Calu3 (cell line): Measurements from ENCODE around the gene KRTAP20-3. TPM values are rescaled to one million over a fixed set of nuclear protein-coding genes. Genes with fewer than 3 reads are reported as not detected.

Experiments
- BruUV-seq: library from RNA; stranded (reverse); fragments of 400-500 nt; replicated peaks from 2 replicates; lab custom pipeline; 2021; lab: Mats Ljungman, UMichigan
- CTCF ChIA-PET: fragments of 300-600 bp; sonication (Branson Sonifier 250); formaldehyde crosslinking; loops from one replicate; lab custom pipeline; 2022; ENCODE audit warnings: antibody characterized with exemption; lab: Charles Lee
- DNase-seq: peaks from one replicate; pipeline ENCODE4 v3.0.0; 2022
- H3K27ac Mint-ChIP-seq: one replicate; pipeline ENCODE4 v1.8.0; 2022; ENCODE audit warnings: mixed read lengths; ENCODE audit not compliant: unreplicated experiment
- H3K27me3 Mint-ChIP-seq: one replicate; pipeline ENCODE4 v1.8.0; 2022; ENCODE audit warnings: mixed read lengths; ENCODE audit not compliant: unreplicated experiment
- H3K36me3 Mint-ChIP-seq: one replicate; pipeline ENCODE4 v1.8.0; 2022; ENCODE audit warnings: mild to moderate bottlenecking, moderate library complexity, mixed read lengths; ENCODE audit not compliant: insufficient read depth, unreplicated experiment
- H3K4me1 Mint-ChIP-seq: one replicate; pipeline ENCODE4 v1.8.0; 2022; ENCODE audit warnings: mild to moderate bottlenecking, low read depth, mixed read lengths; ENCODE audit not compliant: unreplicated experiment
- H3K4me3 Mint-ChIP-seq: one replicate; pipeline ENCODE4 v1.8.0; 2022; ENCODE audit warnings: mild to moderate bottlenecking, low read depth, moderate library complexity, mixed read lengths; ENCODE audit not compliant: unreplicated experiment
- H3K9me3 Mint-ChIP-seq: one replicate; pipeline ENCODE4 v1.8.0; 2022; ENCODE audit warnings: low read depth, mixed read lengths; ENCODE audit not compliant: unreplicated experiment
- CTCF ChIP-seq: fragments of 200-600 bp; IDR thresholded peaks from one replicate; pipeline ENCODE4 v1.8.0; 2022; ENCODE audit warnings: antibody characterized with exemption; ENCODE audit not compliant: unreplicated experiment
- intact Hi-C: fragments of 100-400 bp; cut with micrococcal nuclease; formaldehyde crosslinking; loops from one replicate; pipeline ENCODE4 v1.10.0; 2022; ENCODE audit not compliant: unreplicated experiment
- total RNA-seq: library from RNA; stranded (reverse); gene quantifications from 2 replicates; pipeline ENCODE4 v1.2.3, GENCODE V29; 2022

Gene KRTAP20-3
- total RNA-seq, 1 experiment from 2014 or later = not detected

GRCh38 chr21:30628109-30628508 is 14.6 kb upstream of the KRTAP20-3 start:
- intact Hi-C loops = no loop called here
- TF ChIP-seq CTCF = no peak
- no peaks in the 10 kb centered on the region for H3K27me3 Mint-ChIP-seq
- H3K36me3 Mint-ChIP-seq = no peaks in the 10 kb centered on the region
- H3K9me3 Mint-ChIP-seq = peaks cover 13% of the 10 kb centered on the region
- no TSS peak for BruUV-seq
- DNase-seq = no peak
- H3K4me3 Mint-ChIP-seq = no peak overlapping the region
- no peak overlapping the region for H3K27ac Mint-ChIP-seq
- CTCF ChIA-PET = no interaction called here
- no peaks in the 10 kb centered on the region for H3K4me1 Mint-ChIP-seq

GRCh38 chr21:30629200-30629599 is 13.5 kb upstream of the KRTAP20-3 start:
- Mint-ChIP-seq H3K36me3 (no peaks in the 10 kb centered on the region), H3K4me3 (no peak overlapping the region), H3K4me1 (no peaks in the 10 kb centered on the region), H3K9me3 (peaks cover 13% of the 10 kb centered on the region), H3K27ac (no peak overlapping the region), H3K27me3 (no peaks in the 10 kb centered on the region)
- CTCF ChIA-PET = interaction anchor here (0.6 kb wide), 1 partner anchor 1411 kb away, joined by 3 read pairs; no protein-coding TSS in a partner anchor
- BruUV-seq = no TSS peak
- TF ChIP-seq CTCF = no peak
- no peak for DNase-seq
- intact Hi-C loops = no loop called here

DNA sequence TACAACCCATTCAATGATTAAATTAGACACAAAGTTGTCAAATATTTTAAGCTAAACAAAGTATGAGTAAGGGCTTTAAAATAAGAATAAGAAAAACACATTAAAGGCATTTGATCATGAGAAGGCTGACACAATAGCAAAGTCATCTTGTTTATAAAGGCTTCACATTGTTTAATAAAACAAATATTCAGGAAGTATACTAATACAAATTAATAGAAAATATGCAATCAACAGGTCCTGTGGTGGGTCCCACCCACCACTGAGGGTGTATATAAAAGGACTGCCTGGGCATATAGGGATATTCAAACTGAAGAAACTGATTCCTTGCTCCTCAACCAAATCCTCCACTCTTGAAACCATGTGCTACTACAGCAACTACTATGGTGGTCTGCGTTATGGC is 7.8 kb upstream of the KRTAP20-3 start, which contains the start of gene KRTAP20-2:
Gene KRTAP20-2 (plus strand): TSS at position 301 of the 400 bp plus-strand sequence. CDS start 58 bp downstream, at position 359.
- no peaks in the 10 kb centered on the region for H3K36me3 Mint-ChIP-seq
- peaks cover 14% of the 10 kb centered on the region for H3K9me3 Mint-ChIP-seq
- H3K4me1 Mint-ChIP-seq = no peaks in the 10 kb centered on the region
- no peak for DNase-seq
- intact Hi-C loops = no loop called here
- H3K27me3 Mint-ChIP-seq = no peaks in the 10 kb centered on the region
- no peak within 1 kb of the TSS for H3K4me3 Mint-ChIP-seq
- H3K27ac Mint-ChIP-seq = no peak within 1 kb of the TSS
- CTCF ChIA-PET = no interaction called here
- no peak for TF ChIP-seq CTCF
- BruUV-seq = no TSS peak

- CTCF ChIA-PET = no interaction called here
- Mint-ChIP-seq H3K9me3 (peaks cover 7% of the 10 kb centered on the region), H3K27me3 (no peaks in the 10 kb centered on the region), H3K4me3 (no peak overlapping the region), H3K4me1 (no peaks in the 10 kb centered on the region), H3K27ac (no peak overlapping the region), H3K36me3 (no peaks in the 10 kb centered on the region)
- no peak for TF ChIP-seq CTCF
- no TSS peak for BruUV-seq
- DNase-seq = no peak
- intact Hi-C loops = no loop called here
These were observed 4.0 kb upstream of the KRTAP20-3 start for GRCh38 chr21:30638686-30639085.
